K562 (cell line): ENCODE results near the gene FAAH. TPM values are rescaled to one million over a fixed set of nuclear protein-coding genes. Genes with fewer than 3 reads are reported as not detected.
A peak's percentile ranks its signal among the peaks of the same experiment; 100 is the strongest.

Experiments used
- ATAC-seq: fragments of 200-7000 bp; cut with Tn5 transposase; 3 replicates; pipeline ENCODE4 v1.9.1; 2020; ENCODE audit warnings: moderate library complexity
- BruUV-seq: library from RNA; stranded (reverse); fragments of 400-500 nt; replicated peaks from 2 replicates; lab custom pipeline; 2021; lab: Mats Ljungman, UMichigan
- CTCF ChIA-PET: fragments of 300-600 bp; formaldehyde crosslinking; extraction: SDS; loops from one replicate; lab custom pipeline; 2021; ENCODE audit warnings: low intra/inter-chr PET ratio; lab: Yijun Ruan, JAX
- POLR2A ChIA-PET: fragments of 300-600, 350-650 bp; sonication (Branson Sonifier 250); formaldehyde crosslinking; extraction: SDS; loops from one replicate; lab custom pipeline; 2021; ENCODE audit warnings: antibody characterized with exemption, inconsistent platforms; lab: Yijun Ruan, JAX
- DNase-seq, 4 experiments: peaks; one replicate each; pipeline versions ENCODE4 v3.0.0 to v3.0.0-alpha.2; 2011 to 2018; ENCODE audit warnings: low spot score in 3 of 4, mixed read lengths in 3 of 4; ENCODE audit errors: extremely low read depth in 1 of 4
- FAIRE-seq: peaks from 2 replicates; lab custom pipeline; 2011; peaks lifted over from hg19 to GRCh38; lab: Jason Lieb, UNC
- H2AFZ ChIP-seq: 2 replicates; pipeline ENCODE4 v1.6.0; 2011; ENCODE audit warnings: low read depth, low read length, control low read depth, inconsistent platforms
- H3K27ac ChIP-seq: fragments of 200-600 bp; 3 replicates; pipeline ENCODE4 v1.8.0; 2011; ENCODE audit warnings: low read depth, mild to moderate bottlenecking, control low read depth, inconsistent platforms, low read length, moderate library complexity, mixed read lengths; ENCODE audit errors: extremely low read depth
- H3K27me3 ChIP-seq, 2 experiments: fragments of 300-600 bp in 1 of 2; 2 replicates in 1 of 2; 3 replicates in 1 of 2; pipeline versions ENCODE4 v1.6.0 to v1.8.0; 2011; ENCODE audit warnings: inconsistent platforms in 2 of 2, low read length in 2 of 2, mild to moderate bottlenecking in 1 of 2, mixed read lengths in 1 of 2, moderate library complexity in 1 of 2; ENCODE audit not compliant: control insufficient read depth in 2 of 2, insufficient read depth in 2 of 2
- H3K36me3 ChIP-seq: fragments of 300-600 bp; 3 replicates; pipeline ENCODE4 v1.8.0; 2011; ENCODE audit warnings: mild to moderate bottlenecking, low read length, inconsistent platforms; ENCODE audit not compliant: control insufficient read depth, insufficient read depth
- H3K4me1 ChIP-seq, 2 experiments: fragments of 200-600 bp in 1 of 2; replicated peaks in 1 of 2; 2 replicates in 1 of 2; 3 replicates in 1 of 2; pipeline versions ENCODE4 v1.5.1 to v1.8.0; 2011; ENCODE audit warnings: inconsistent platforms in 2 of 2, low read length in 2 of 2, mild to moderate bottlenecking in 1 of 2, mixed read lengths in 1 of 2, moderate library complexity in 1 of 2; ENCODE audit not compliant: control insufficient read depth in 2 of 2, insufficient read depth in 2 of 2
- H3K4me2 ChIP-seq: 2 replicates; pipeline ENCODE4 v1.6.1; 2011; ENCODE audit warnings: low read length, control low read depth, inconsistent platforms, mixed read lengths; ENCODE audit not compliant: insufficient read depth
- H3K4me3 ChIP-seq: fragments of 200-600 bp; sonication (generic), shearing (Covaris generic); 2 replicates; pipeline ENCODE4 v1.5.1; 2016; ENCODE audit warnings: control low read depth, inconsistent platforms
- H3K79me2 ChIP-seq: fragments of 200-600 bp; 3 replicates; pipeline ENCODE4 v1.8.0; 2011; ENCODE audit warnings: low read length, inconsistent platforms; ENCODE audit not compliant: control insufficient read depth, insufficient read depth
- H3K9ac ChIP-seq, 2 experiments: 2 replicates each; pipeline versions ENCODE4 v1.6.0 to v1.6.1; 2011; ENCODE audit warnings: low read depth in 2 of 2, low read length in 2 of 2, control low read depth in 1 of 2, inconsistent platforms in 1 of 2, mild to moderate bottlenecking in 1 of 2, mixed read lengths in 1 of 2; ENCODE audit not compliant: insufficient read depth in 1 of 2
- H3K9me1 ChIP-seq: one replicate; pipeline ENCODE4 v1.6.0; 2011; ENCODE audit warnings: inconsistent platforms, mild to moderate bottlenecking, low read length, moderate library complexity; ENCODE audit not compliant: control insufficient read depth, insufficient read depth
- H3K9me3 ChIP-seq: replicated peaks from 2 replicates; pipeline ENCODE4 v1.5.1; 2011; ENCODE audit warnings: low read depth, low read length, inconsistent platforms; ENCODE audit not compliant: control insufficient read depth, insufficient read depth
- H4K20me1 ChIP-seq: replicated peaks from 2 replicates; pipeline ENCODE4 v1.6.1; 2011; ENCODE audit warnings: low read length, inconsistent platforms, mixed read lengths; ENCODE audit not compliant: control insufficient read depth, insufficient read depth
- ATF7 ChIP-seq: fragments of 450-650 bp; IDR thresholded peaks from 2 replicates; pipeline ENCODE4 v1.7.1; 2014; ENCODE audit warnings: mild to moderate bottlenecking, moderate library complexity
- CBFA2T2 ChIP-seq: fragments of 450-650 bp; conservative IDR thresholded peaks from 2 replicates; pipeline ENCODE4 v1.6.1; 2017; ENCODE audit warnings: mild to moderate bottlenecking
- CUX1 ChIP-seq: fragments of 200-800 bp; sonication (Bioruptor generic); IDR thresholded peaks from 2 replicates; pipeline ENCODE4 v1.6.1; 2016; ENCODE audit warnings: missing genetic modification characterization, missing compliant biosample characterization
- NR1H2 ChIP-seq: sonication (generic); formaldehyde crosslinking; IDR thresholded peaks from 2 replicates; pipeline ENCODE4 v1.4.0; 2020; ENCODE audit warnings: mild to moderate bottlenecking, missing genetic modification reagents
- RBM14 ChIP-seq: fragments of 200-400 bp; formaldehyde crosslinking; IDR thresholded peaks from 2 replicates; pipeline ENCODE4 v1.6.1; 2018; ENCODE audit warnings: low read depth, mild to moderate bottlenecking, low read length, moderate library complexity, borderline replicate concordance; ENCODE audit not compliant: insufficient read depth
- RNF219 ChIP-seq: fragments of 250-450 bp; sonication (Bioruptor Pico); IDR thresholded peaks from 2 replicates; pipeline ENCODE4 v1.5.0; 2022; ENCODE audit warnings: mild to moderate bottlenecking
- RUNX1 ChIP-seq: sonication (generic); IDR thresholded peaks from 2 replicates; pipeline ENCODE4 v1.6.1; 2016; ENCODE audit warnings: antibody characterized with exemption, low read depth
- SMAD4 ChIP-seq: fragments of 250-450 bp; sonication (Bioruptor Pico); conservative IDR thresholded peaks from 2 replicates; pipeline ENCODE4 v1.8.0; 2021; ENCODE audit warnings: inconsistent platforms, mild to moderate bottlenecking, moderate library complexity
- SRSF7 ChIP-seq: fragments of 200-400 bp; formaldehyde crosslinking; optimal IDR thresholded peaks from 2 replicates; pipeline ENCODE3; 2017; ENCODE audit warnings: mild to moderate bottlenecking, low read depth, low read length
- ZNF431 ChIP-seq: sonication (generic); formaldehyde crosslinking; IDR thresholded peaks from 2 replicates; pipeline ENCODE4 v1.8.0; 2022; ENCODE audit warnings: mild to moderate bottlenecking, missing genetic modification reagents
- ZNF695 ChIP-seq: fragments of 450-650 bp; formaldehyde crosslinking; IDR thresholded peaks from 2 replicates; pipeline ENCODE4 v1.4.0; 2020; ENCODE audit warnings: mild to moderate bottlenecking, moderate library complexity
- WGBS: fragments of 100-300 bp; shearing (Covaris generic); methylation state at CpG from one replicate; pipeline ENCODE4 v1.1.6; 2016; ENCODE audit warnings: low coverage, mixed read lengths; ENCODE audit not compliant: insufficient coverage; ENCODE audit errors: missing lambda C conversion rate; 5-methylcytosine and 5-hydroxymethylcytosine counted together
- in situ Hi-C: fragments of 300-500 bp; cut with MboI; formaldehyde crosslinking; loops from 4 replicates; pipeline ENCODE4 v1.15.0; 2018; ENCODE audit warnings: inconsistent platforms, mixed read lengths
- intact Hi-C: fragments of 100-400 bp; cut with micrococcal nuclease; formaldehyde crosslinking; loops from 2 replicates; pipeline ENCODE4 v1.14.2; 2022
- polyA plus RNA-seq, 8 experiments: library from polyadenylated mRNA; depleted of rRNA in 4 of 8; stranded (reverse) in 5 of 8; unstranded in 3 of 8; fragments of >200 nt; fragmentation: Nextera tagmentation in 2 of 8; fragmentation: Illumina TruSeq in 1 of 8; extraction: Ambion mirVana in 2 of 8; extraction: Trizol in 1 of 8; gene quantifications; 2 replicates each; pipeline versions ENCODE4 v1.2.1 to v1.2.3, GENCODE V29; 2011 to 2014; ENCODE audit warnings: inconsistent platforms in 1 of 8, missing spikeins in 1 of 8
- total RNA-seq, 7 experiments: library from RNA; depleted of rRNA in 6 of 7; stranded (reverse); fragments of >200 nt in 6 of 7; fragmentation: Illumina TruSeq in 2 of 7; extraction: Trizol in 2 of 7; gene quantifications; 2 replicates each; pipeline versions ENCODE4 v1.2.1 to v1.2.3, GENCODE V29; 2011 to 2021; ENCODE audit warnings: low replicate concordance in 1 of 7
- TF ChIP-seq, protein P1 (sequence below): fragments of 250-450 bp; sonication (Bioruptor Pico); IDR thresholded peaks from 2 replicates; pipeline ENCODE4 v1.8.0; 2022; ENCODE audit warnings: moderate library complexity, mild to moderate bottlenecking, inconsistent platforms
- TF ChIP-seq, protein P2 (sequence below): fragments of 450-650 bp; IDR thresholded peaks from 2 replicates; pipeline ENCODE4 v1.6.1; 2016; ENCODE audit warnings: missing biosample characterization, missing genetic modification characterization

FAAH gene
- total and polyA plus RNA-seq, 9 of the 15 experiments (the other 6 are each of a cell fraction or from before 2014, with no cell fraction given): 0.06 to 1.1 (median 0.32) TPM

DNA sequence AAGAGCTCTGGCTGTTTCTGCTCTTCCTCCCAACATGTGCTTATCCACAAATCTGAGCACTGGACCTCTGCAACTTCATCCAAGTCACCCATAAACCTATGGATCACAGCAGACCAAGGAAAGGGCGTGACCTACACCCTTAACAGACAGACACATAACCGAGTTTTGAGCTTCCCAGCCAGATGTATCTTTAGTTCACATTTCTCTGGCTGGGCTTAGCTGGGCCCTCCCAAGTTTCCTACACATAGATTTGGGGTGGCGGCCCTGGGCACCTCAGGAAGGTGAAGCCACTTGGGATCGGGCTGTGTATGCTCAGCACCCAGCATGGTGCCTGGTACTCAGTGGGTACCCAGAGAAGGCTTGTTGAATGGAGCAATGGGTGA is 26.4 kb downstream of the FAAH start:
- H3K4me2 ChIP-seq: peak overlapping the region; percentile 64
- CTCF ChIA-PET: interaction anchor here (0.6 kb wide), 1 partner anchor 57 kb away, joined by 3 read pairs; no protein-coding TSS in a partner anchor
- POLR2A ChIA-PET: interaction anchor here (0.5 to 2.4 kb wide), 7 partner anchors 12 to 184 kb away, joined by 3 to 11 read pairs (median 3); partner anchors contain the start of gene MKNK1
- peak overlapping the region; percentile 50; the same call in 2 of the 3 replicates for H3K27ac ChIP-seq
- intact Hi-C loops (no loop called here), in situ Hi-C loops (no loop called here)
- no peaks in the 10 kb centered on the region for H3K36me3 ChIP-seq
- no peaks in the 10 kb centered on the region for H3K79me2 ChIP-seq
- ATAC-seq: peak; percentile 31
- no peaks in the 10 kb centered on the region for H3K9me1 ChIP-seq
- WGBS: 28% methylated on average over 4 of the region's 4 CpGs
- H3K27me3 ChIP-seq: no peaks in the 10 kb centered on the region
- DNase-seq: peak in 3 of 4 experiments; percentile 49 to 60 (median 58)
- H3K4me1 ChIP-seq: peaks cover 30 to 44% of the 10 kb centered on the region in 2 experiments; a peak in 4 of 5 replicates
- FAIRE-seq: no peak
- H3K4me3 ChIP-seq: no peak overlapping the region
- H4K20me1 ChIP-seq: no peaks in the 10 kb centered on the region
- peak overlapping the region; percentile 85 for H2AFZ ChIP-seq
- H3K9me3 ChIP-seq: no peaks in the 10 kb centered on the region
- no TSS peak for BruUV-seq
- peak overlapping the region; percentile 37 to 68; a peak in 3 of 4 replicates for H3K9ac ChIP-seq
- TF ChIP-seq CUX1 (CRISPR knock-in tag): no peak
- 0 out of 2 replicates have a peak, but pooled peaks have one; percentile 43 for TF ChIP-seq ZNF431 (CRISPR knock-in tag)
- TF ChIP-seq RUNX1: no peak
- no peak for TF ChIP-seq NR1H2 (CRISPR knock-in tag)
- TF ChIP-seq RNF219 (CRISPR knock-in tag): no peak
- no peak for TF ChIP-seq ATF7
- peak; percentile 85; the same call in 1 of the 2 replicates for TF ChIP-seq ZNF695 (CRISPR knock-in tag)
- TF ChIP-seq, protein P1, sequence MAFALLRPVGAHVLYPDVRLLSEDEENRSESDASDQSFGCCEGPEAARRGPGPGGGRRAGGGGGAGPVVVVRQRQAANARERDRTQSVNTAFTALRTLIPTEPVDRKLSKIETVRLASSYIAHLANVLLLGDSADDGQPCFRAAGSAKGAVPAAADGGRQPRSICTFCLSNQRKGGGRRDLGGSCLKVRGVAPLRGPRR (CRISPR knock-in tag): no peak
- TF ChIP-seq RBM14: no peak
- TF ChIP-seq, protein P2, sequence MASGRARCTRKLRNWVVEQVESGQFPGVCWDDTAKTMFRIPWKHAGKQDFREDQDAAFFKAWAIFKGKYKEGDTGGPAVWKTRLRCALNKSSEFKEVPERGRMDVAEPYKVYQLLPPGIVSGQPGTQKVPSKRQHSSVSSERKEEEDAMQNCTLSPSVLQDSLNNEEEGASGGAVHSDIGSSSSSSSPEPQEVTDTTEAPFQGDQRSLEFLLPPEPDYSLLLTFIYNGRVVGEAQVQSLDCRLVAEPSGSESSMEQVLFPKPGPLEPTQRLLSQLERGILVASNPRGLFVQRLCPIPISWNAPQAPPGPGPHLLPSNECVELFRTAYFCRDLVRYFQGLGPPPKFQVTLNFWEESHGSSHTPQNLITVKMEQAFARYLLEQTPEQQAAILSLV (tag): no peak
- TF ChIP-seq SRSF7: no peak
- 0 out of 2 replicates have a peak, but pooled peaks have one; percentile 47 for TF ChIP-seq SMAD4
- TF ChIP-seq CBFA2T2: no peak
